Measurements from ENCODE around the gene ZFP57. TPM values are rescaled to one million over a fixed set of nuclear protein-coding genes. Genes with fewer than 3 reads are reported as not detected.

The ZFP57 gene
- polyA plus RNA-seq, 1 donor (not counting 4 experiments of a cell fraction or from before 2014, with no cell fraction given), result 17.4 TPM

- H3K9me1 ChIP-seq (ENCODE audit: control insufficient read depth, extremely low read depth, insufficient read depth, low read length), result no peaks in the 10 kb centered on the region
- no peak overlapping the region for H3K4me3 ChIP-seq (ENCODE audit: control insufficient read depth in 2 of 3, extremely low read depth in 1 of 3, insufficient read depth in 2 of 3, low read depth in 1 of 3, low read length in 3 of 3)
- FAIRE-seq (peak; percentile 68), DNase-seq (ENCODE audit: low read depth, low spot score) (no peak)
- no peaks in the 10 kb centered on the region for H3K79me2 ChIP-seq (ENCODE audit: control insufficient read depth, insufficient read depth, low read length)
- H3K36me3 ChIP-seq (ENCODE audit: control insufficient read depth in 2 of 2, extremely low read depth in 1 of 2, insufficient read depth in 2 of 2, low read length in 2 of 2), result no peaks in the 10 kb centered on the region
- H3K9ac ChIP-seq (ENCODE audit: control insufficient read depth, extremely low read depth, insufficient read depth, low read length), result no peak overlapping the region
- no peaks in the 10 kb centered on the region for H3K27me3 ChIP-seq (ENCODE audit: control insufficient read depth, extremely low read depth, insufficient read depth, low read length)
- TF ChIP-seq CTCF (optimal IDR thresholded peaks at IDR 0.05 in 1 of 3, IDR thresholded peaks at IDR 0.05 in 1 of 3, conservative IDR thresholded peaks at IDR 0.05 in 1 of 3; ENCODE audit: extremely low read depth in 1 of 3, insufficient read depth in 2 of 3, low read length in 3 of 3), result peak; percentile 67 to 92 (median 77)
- no peak for TF ChIP-seq EZH2 (IDR thresholded peaks at IDR 0.05; ENCODE audit: low read length)
- dilution Hi-C loops (cut with MboI; ENCODE audit: extremely low pct_ligation_motif_present, low sequenced_read_pairs), result no loop called here
- H3K4me1 ChIP-seq (ENCODE audit: control insufficient read depth, extremely low read depth, insufficient read depth, low read length), result peaks cover 16% of the 10 kb centered on the region
- no peak overlapping the region for H3K27ac ChIP-seq (ENCODE audit: control insufficient read depth, insufficient read depth, low read length)
- no peaks in the 10 kb centered on the region for H4K20me1 ChIP-seq (ENCODE audit: control insufficient read depth, extremely low read depth, insufficient read depth, low read length)
- no peak overlapping the region for H2AFZ ChIP-seq (ENCODE audit: control insufficient read depth, low read length)
- peak overlapping the region; percentile 32 for H3K4me2 ChIP-seq (ENCODE audit: control insufficient read depth, extremely low read depth, insufficient read depth, low read depth, low read length)
- no peaks in the 10 kb centered on the region for H3K9me3 ChIP-seq (ENCODE audit: control insufficient read depth, low read depth, low read length)
These were observed 32.9 kb downstream of the ZFP57 start for GRCh38 chr6:29647927-29648642.

- dilution Hi-C loops (cut with MboI; ENCODE audit: extremely low pct_ligation_motif_present, low sequenced_read_pairs), result no loop called here
- peak; percentile 71 for FAIRE-seq
- H3K9me3 ChIP-seq (ENCODE audit: control insufficient read depth, low read depth, low read length), result no peaks in the 10 kb centered on the region
These were observed 39.4 kb downstream of the ZFP57 start for GRCh38 chr6:29641430-29642148.

More at GRCh38 chr6:29641430-29642148, 39.4 kb downstream of the ZFP57 start:
- no peaks in the 10 kb centered on the region for H3K9me1 ChIP-seq (ENCODE audit: control insufficient read depth, extremely low read depth, insufficient read depth, low read length)
- H3K4me1 ChIP-seq (ENCODE audit: control insufficient read depth, extremely low read depth, insufficient read depth, low read length), result peaks cover 7% of the 10 kb centered on the region
- H3K9ac ChIP-seq (ENCODE audit: control insufficient read depth, extremely low read depth, insufficient read depth, low read length), result no peak overlapping the region
- no peaks in the 10 kb centered on the region for H3K36me3 ChIP-seq (ENCODE audit: control insufficient read depth in 2 of 2, extremely low read depth in 1 of 2, insufficient read depth in 2 of 2, low read length in 2 of 2)
- DNase-seq (ENCODE audit: low read depth, low spot score), result no peak
- no peak overlapping the region for H3K4me2 ChIP-seq (ENCODE audit: control insufficient read depth, extremely low read depth, insufficient read depth, low read depth, low read length)
- H3K27ac ChIP-seq (ENCODE audit: control insufficient read depth, insufficient read depth, low read length), result no peak overlapping the region
- H4K20me1 ChIP-seq (ENCODE audit: control insufficient read depth, extremely low read depth, insufficient read depth, low read length), result no peaks in the 10 kb centered on the region
- TF ChIP-seq EZH2 (IDR thresholded peaks at IDR 0.05; ENCODE audit: low read length), result no peak
- no peak for TF ChIP-seq CTCF (optimal IDR thresholded peaks at IDR 0.05 in 1 of 3, IDR thresholded peaks at IDR 0.05 in 1 of 3, conservative IDR thresholded peaks at IDR 0.05 in 1 of 3; ENCODE audit: extremely low read depth in 1 of 3, insufficient read depth in 2 of 3, low read length in 3 of 3)
- no peaks in the 10 kb centered on the region for H3K27me3 ChIP-seq (ENCODE audit: control insufficient read depth, extremely low read depth, insufficient read depth, low read length)
- H2AFZ ChIP-seq (ENCODE audit: control insufficient read depth, low read length), result no peak overlapping the region
- no peaks in the 10 kb centered on the region for H3K79me2 ChIP-seq (ENCODE audit: control insufficient read depth, insufficient read depth, low read length)
- no peak overlapping the region for H3K4me3 ChIP-seq (ENCODE audit: control insufficient read depth in 2 of 3, extremely low read depth in 1 of 3, insufficient read depth in 2 of 3, low read depth in 1 of 3, low read length in 3 of 3)
